Measurements from ENCODE around the gene ARSK.

Gene ARSK

GRCh38 chr5:95530416-95530815 lies 24.5 kb upstream of the ARSK start:
- CTCF ChIA-PET: no interaction called here

GRCh38 chr5:95531491-95531890 lies 23.4 kb upstream of the ARSK start:
- ChIA-PET CTCF (no interaction called here), POLR2A (no interaction called here)
- no peak for TF ChIP-seq ZNF146 (tag by site-specific recombination; IDR thresholded peaks at IDR 0.05)
- TF ChIP-seq HOXC10 (CRISPR knock-in tag; IDR thresholded peaks at IDR 0.05): no peak
- no peak for TF ChIP-seq TSHZ1 (tag by site-specific recombination; IDR thresholded peaks at IDR 0.05; ENCODE audit: borderline replicate concordance)
- no peak for TF ChIP-seq ZNF280D (tag by site-specific recombination; IDR thresholded peaks at IDR 0.05)
- no peak for TF ChIP-seq ZNF837 (tag by site-specific recombination; IDR thresholded peaks at IDR 0.05)
- no peak for TF ChIP-seq ZNF561 (tag by site-specific recombination; IDR thresholded peaks at IDR 0.05; ENCODE audit: borderline replicate concordance)
- no peak for TF ChIP-seq ZNF248 (tag by site-specific recombination; IDR thresholded peaks at IDR 0.05)

More at GRCh38 chr5:95530416-95530815, 24.5 kb upstream of the ARSK start:
- H3K27ac ChIP-seq (ENCODE audit: extremely low read depth, low read depth, low read length): no peak overlapping the region
- H3K4me1 ChIP-seq (ENCODE audit: control insufficient read depth, insufficient read depth, low read length): no peaks in the 10 kb centered on the region
- H3K9me3 ChIP-seq (ENCODE audit: control insufficient read depth, insufficient read depth, low read depth, low read length): no peaks in the 10 kb centered on the region
- H3K36me3 ChIP-seq (ENCODE audit: control insufficient read depth in 2 of 2, insufficient read depth in 1 of 2, low read length in 2 of 2): peaks cover 27 to 65% of the 10 kb centered on the region in 2 experiments
- TF ChIP-seq TCF7L2 (IDR thresholded peaks at IDR 0.05; ENCODE audit: borderline replicate concordance, low read depth, low read length): no peak
- no peak for TF ChIP-seq ZNF701 (tag by site-specific recombination; IDR thresholded peaks at IDR 0.05)
- no peak for TF ChIP-seq TSHZ1 (tag by site-specific recombination; IDR thresholded peaks at IDR 0.05; ENCODE audit: borderline replicate concordance)
- TF ChIP-seq GLI4 (tag by site-specific recombination; IDR thresholded peaks at IDR 0.05): no peak
- TF ChIP-seq ZNF404 (tag by site-specific recombination; IDR thresholded peaks at IDR 0.05): no peak
- TF ChIP-seq ZNF658 (tag by site-specific recombination; IDR thresholded peaks at IDR 0.05): no peak
- no peak for TF ChIP-seq REPIN1 (tag by site-specific recombination; IDR thresholded peaks at IDR 0.05; ENCODE audit: low read depth)
- TF ChIP-seq ZNF624 (tag by site-specific recombination; IDR thresholded peaks at IDR 0.05): no peak
- no peak for TF ChIP-seq KLF8 (tag by site-specific recombination; IDR thresholded peaks at IDR 0.05)
- no peak for TF ChIP-seq PRDM1 (tag by site-specific recombination; IDR thresholded peaks at IDR 0.05)
- no peak for TF ChIP-seq ZSCAN16 (tag by site-specific recombination; IDR thresholded peaks at IDR 0.05)
- TF ChIP-seq ZEB2 (tag by site-specific recombination; IDR thresholded peaks at IDR 0.05): no peak
- TF ChIP-seq OVOL3 (tag by site-specific recombination; IDR thresholded peaks at IDR 0.05): no peak
- no peak for TF ChIP-seq ZBTB48 (tag by site-specific recombination; IDR thresholded peaks at IDR 0.05)
- POLR2A ChIA-PET: no interaction called here
- H3K4me3 ChIP-seq (ENCODE audit: low read depth, low read length): no peak overlapping the region

More at GRCh38 chr5:95531491-95531890, 23.4 kb upstream of the ARSK start:
- H3K36me3 ChIP-seq (ENCODE audit: control insufficient read depth in 2 of 2, insufficient read depth in 1 of 2, low read length in 2 of 2): peaks cover 20 to 68% of the 10 kb centered on the region in 2 experiments
- H3K9me3 ChIP-seq (ENCODE audit: control insufficient read depth, insufficient read depth, low read depth, low read length): no peaks in the 10 kb centered on the region
- no peak overlapping the region for H3K4me3 ChIP-seq (ENCODE audit: low read depth, low read length)
- no peak overlapping the region for H3K27ac ChIP-seq (ENCODE audit: extremely low read depth, low read depth, low read length)
- H3K4me1 ChIP-seq (ENCODE audit: control insufficient read depth, insufficient read depth, low read length): no peaks in the 10 kb centered on the region

Data from HEK293 (cell line).